ENCODE data around the gene CBLB.

Gene CBLB

DNA sequence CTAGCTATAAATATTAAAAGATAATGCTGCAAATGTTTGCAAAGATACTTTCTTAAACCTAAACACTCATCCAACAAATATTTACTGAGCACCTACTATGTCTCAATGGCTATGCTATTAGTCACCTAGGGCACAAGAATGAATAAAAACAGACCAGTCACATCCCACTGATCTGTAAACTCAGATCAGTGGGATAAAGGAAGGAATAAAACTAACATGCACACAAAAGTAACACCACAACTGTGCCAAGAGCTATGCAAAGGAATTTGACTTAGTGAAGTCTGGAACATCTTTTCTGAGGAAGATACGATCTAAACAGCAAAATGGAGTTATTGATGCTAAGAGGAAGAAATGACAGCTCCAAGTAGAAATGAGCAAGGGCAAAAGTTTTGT, 56.6 kb downstream of the CBLB start:
- 100% methylated on average over 1 of the region's 1 CpG for WGBS (ENCODE audit: insufficient coverage)
- Histone ChIP-seq H3K27ac (ENCODE audit: insufficient read depth in 1 of 2, low read depth in 1 of 2, low read length in 2 of 2, poor library complexity in 1 of 2, severe bottlenecking in 2 of 2) (no peak overlapping the region), H3K4me1 (ENCODE audit: control extremely low read depth in 1 of 4, control insufficient read depth in 4 of 4, insufficient read depth in 4 of 4, low read length in 3 of 4) (no peaks in the 10 kb centered on the region), H3K27me3 (replicated peaks in 2 of 5; ENCODE audit: control insufficient read depth in 4 of 5, insufficient read depth in 5 of 5, low read length in 4 of 5) (no peaks in the 10 kb centered on the region), H3K36me3 (ENCODE audit: control insufficient read depth in 4 of 4, insufficient read depth in 4 of 4, low read length in 3 of 4) (no peaks in the 10 kb centered on the region), H3K9me3 (ENCODE audit: control extremely low read depth in 1 of 5, control insufficient read depth in 4 of 5, insufficient read depth in 2 of 5, low read depth in 1 of 5, low read length in 4 of 5) (no peaks in the 10 kb centered on the region), H3K4me3 (ENCODE audit: control insufficient read depth in 1 of 7, extremely low read depth in 1 of 7, insufficient read depth in 4 of 7, low read depth in 2 of 7, low read length in 6 of 7) (no peak overlapping the region)
- ChIA-PET POLR2A (no interaction called here), CTCF (no interaction called here)
- no peak for DNase-seq

DNA sequence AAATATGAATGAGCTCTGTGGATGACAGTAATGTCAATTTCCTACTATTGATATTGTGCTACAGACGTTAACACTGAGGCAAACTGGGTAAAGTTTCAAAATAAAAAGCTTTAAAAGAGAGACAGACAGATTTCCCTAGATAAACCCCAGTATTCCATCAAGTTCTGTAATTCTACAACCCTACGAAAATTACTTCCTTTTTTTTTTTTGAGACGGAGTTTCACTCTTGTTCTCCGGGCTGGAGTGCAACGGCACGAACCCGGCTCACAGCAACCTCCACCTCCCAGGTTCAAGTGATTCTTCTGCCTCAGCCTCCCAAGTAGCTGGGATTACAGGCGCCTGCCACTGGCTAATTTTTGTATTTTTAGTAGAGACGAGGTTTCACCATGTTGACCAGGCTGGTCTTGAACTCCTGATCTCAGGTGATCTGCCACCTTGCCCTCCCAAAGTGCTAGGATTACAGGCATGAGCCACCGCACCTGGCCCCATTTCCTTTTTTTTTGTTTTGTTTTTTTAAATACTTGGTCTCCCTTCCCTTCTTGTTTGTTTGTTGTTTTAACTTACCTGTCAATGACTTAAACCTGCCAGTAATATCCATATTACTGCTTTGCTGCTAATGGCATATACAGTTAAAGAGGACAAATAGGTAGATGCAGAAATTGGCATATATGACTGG, 57.2 kb downstream of the CBLB start:
- WGBS (ENCODE audit: insufficient coverage) = 63% methylated on average over 4 of the region's 10 CpGs
- Histone ChIP-seq H3K27ac (ENCODE audit: insufficient read depth in 1 of 2, low read depth in 1 of 2, low read length in 2 of 2, poor library complexity in 1 of 2, severe bottlenecking in 2 of 2) (no peak overlapping the region), H3K9me3 (ENCODE audit: control extremely low read depth in 1 of 5, control insufficient read depth in 4 of 5, insufficient read depth in 2 of 5, low read depth in 1 of 5, low read length in 4 of 5) (no peaks in the 10 kb centered on the region), H3K27me3 (replicated peaks in 2 of 5; ENCODE audit: control insufficient read depth in 4 of 5, insufficient read depth in 5 of 5, low read length in 4 of 5) (no peaks in the 10 kb centered on the region), H3K36me3 (ENCODE audit: control insufficient read depth in 4 of 4, insufficient read depth in 4 of 4, low read length in 3 of 4) (no peaks in the 10 kb centered on the region), H3K4me1 (ENCODE audit: control extremely low read depth in 1 of 4, control insufficient read depth in 4 of 4, insufficient read depth in 4 of 4, low read length in 3 of 4) (peaks cover 0 to 4% (median 1%) of the 10 kb centered on the region in 4 experiments), H3K4me3 (ENCODE audit: control insufficient read depth in 1 of 7, extremely low read depth in 1 of 7, insufficient read depth in 4 of 7, low read depth in 2 of 7, low read length in 6 of 7) (peak overlapping the region in 2 of 7 experiments; percentile 50 to 52)
- ChIA-PET POLR2A (no interaction called here), CTCF (interaction anchor here (0.6 to 1.2 kb wide), 2 partner anchors 9 to 20 kb away, joined by 4 read pairs; no protein-coding TSS in a partner anchor)
- peak in 1 of 3 donors; percentile 29 for DNase-seq

DNA sequence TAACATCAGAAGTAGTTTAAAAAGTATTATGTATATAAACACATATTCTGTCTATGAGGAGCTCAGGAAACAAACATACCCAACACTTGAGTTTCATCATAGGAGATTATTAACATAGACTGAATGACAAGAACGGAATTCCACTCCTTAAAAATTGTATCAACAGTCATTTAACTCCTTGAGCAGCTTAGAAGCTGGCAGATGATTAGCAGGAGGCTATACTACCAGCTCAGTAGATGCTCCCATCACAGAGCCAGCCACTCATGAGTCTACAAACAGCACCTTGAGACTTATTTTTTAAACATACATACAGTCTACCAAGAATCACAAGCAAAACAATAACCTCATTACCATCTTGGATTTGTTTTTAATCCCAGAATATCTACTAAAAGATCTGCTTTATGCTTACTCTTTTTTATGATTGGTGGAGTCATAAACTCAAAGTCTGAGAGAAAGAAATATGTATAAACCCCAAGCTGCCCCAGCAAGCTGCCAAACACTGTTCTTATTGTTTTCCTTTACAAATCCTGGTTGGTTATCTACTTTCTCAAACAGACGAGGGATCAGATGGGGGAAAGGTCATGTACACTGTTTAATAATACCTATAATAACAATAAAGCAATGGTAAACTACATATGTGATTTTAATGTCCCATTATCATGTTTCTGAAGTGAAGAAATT, 59.5 kb downstream of the CBLB start:
- ChIA-PET CTCF (interaction anchor here (1.0 kb wide), 1 partner anchor 22 kb away, joined by 3 read pairs; no protein-coding TSS in a partner anchor), POLR2A (no interaction called here)
- no peaks in the 10 kb centered on the region for H3K27me3 ChIP-seq (replicated peaks in 2 of 5; ENCODE audit: control insufficient read depth in 4 of 5, insufficient read depth in 5 of 5, low read length in 4 of 5)
- 100% methylated on average over 1 of the region's 2 CpGs for WGBS (ENCODE audit: insufficient coverage)
- H3K4me3 ChIP-seq (ENCODE audit: control insufficient read depth in 1 of 7, extremely low read depth in 1 of 7, insufficient read depth in 4 of 7, low read depth in 2 of 7, low read length in 6 of 7) = no peak overlapping the region
- DNase-seq = no peak
- H3K4me1 ChIP-seq (ENCODE audit: control extremely low read depth in 1 of 4, control insufficient read depth in 4 of 4, insufficient read depth in 4 of 4, low read length in 3 of 4) = peaks cover 0 to 15% (median 7%) of the 10 kb centered on the region in 4 experiments
- no peaks in the 10 kb centered on the region for H3K36me3 ChIP-seq (ENCODE audit: control insufficient read depth in 4 of 4, insufficient read depth in 4 of 4, low read length in 3 of 4)
- H3K27ac ChIP-seq (ENCODE audit: insufficient read depth in 1 of 2, low read depth in 1 of 2, low read length in 2 of 2, poor library complexity in 1 of 2, severe bottlenecking in 2 of 2) = no peak overlapping the region
- no peaks in the 10 kb centered on the region for H3K9me3 ChIP-seq (ENCODE audit: control extremely low read depth in 1 of 5, control insufficient read depth in 4 of 5, insufficient read depth in 2 of 5, low read depth in 1 of 5, low read length in 4 of 5)

DNA sequence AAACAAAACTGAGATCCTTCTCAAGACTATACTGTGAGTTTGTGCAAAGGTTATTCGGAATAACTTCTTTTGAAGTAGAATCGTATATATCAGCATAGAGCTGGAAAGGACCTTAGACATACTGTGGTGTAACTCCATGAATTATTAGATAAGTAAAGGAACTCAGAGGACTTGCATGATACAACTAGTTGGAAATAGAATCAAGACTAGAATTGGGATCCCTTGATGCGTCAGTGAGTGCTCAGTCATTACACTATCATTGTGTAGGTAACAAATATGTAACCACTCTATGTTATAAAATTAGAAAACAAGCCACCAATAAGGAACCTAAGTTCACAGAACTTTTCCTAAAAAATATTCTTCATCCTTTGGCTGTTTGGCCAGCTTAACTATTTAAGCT, 61.1 kb downstream of the CBLB start:
- H3K36me3 ChIP-seq (ENCODE audit: control insufficient read depth in 4 of 4, insufficient read depth in 4 of 4, low read length in 3 of 4) = no peaks in the 10 kb centered on the region
- H3K9me3 ChIP-seq (ENCODE audit: control extremely low read depth in 1 of 5, control insufficient read depth in 4 of 5, insufficient read depth in 2 of 5, low read depth in 1 of 5, low read length in 4 of 5) = no peaks in the 10 kb centered on the region
- H3K27me3 ChIP-seq (replicated peaks in 2 of 5; ENCODE audit: control insufficient read depth in 4 of 5, insufficient read depth in 5 of 5, low read length in 4 of 5) = no peaks in the 10 kb centered on the region
- ChIA-PET POLR2A (no interaction called here), CTCF (no interaction called here)
- no peak for DNase-seq
- H3K27ac ChIP-seq (ENCODE audit: insufficient read depth in 1 of 2, low read depth in 1 of 2, low read length in 2 of 2, poor library complexity in 1 of 2, severe bottlenecking in 2 of 2) = no peak overlapping the region
- WGBS (ENCODE audit: insufficient coverage) = 80% methylated on average over 1 of the region's 3 CpGs
- no peak overlapping the region for H3K4me3 ChIP-seq (ENCODE audit: control insufficient read depth in 1 of 7, extremely low read depth in 1 of 7, insufficient read depth in 4 of 7, low read depth in 2 of 7, low read length in 6 of 7)
- H3K4me1 ChIP-seq (ENCODE audit: control extremely low read depth in 1 of 4, control insufficient read depth in 4 of 4, insufficient read depth in 4 of 4, low read length in 3 of 4) = peaks cover 0 to 15% (median 7%) of the 10 kb centered on the region in 4 experiments

DNA sequence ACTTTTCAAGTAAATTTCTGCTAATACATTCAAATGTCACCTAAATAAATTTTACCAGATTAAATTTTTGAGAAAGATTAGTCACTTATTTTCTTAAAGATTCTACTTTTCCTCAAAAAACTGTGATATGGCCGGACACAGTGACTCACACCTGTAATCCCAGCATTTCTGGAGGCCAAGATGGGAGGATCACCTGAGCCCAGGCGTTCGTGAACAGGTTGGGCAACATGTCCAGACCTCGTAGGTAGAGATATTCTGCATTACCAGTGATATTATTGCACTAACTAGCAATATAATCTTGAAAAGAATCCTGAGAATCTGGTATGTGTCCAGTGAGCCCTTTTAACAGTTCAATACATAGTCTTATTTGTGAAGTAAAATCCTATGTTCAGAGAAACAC, 61.7 kb downstream of the CBLB start:
- no peak overlapping the region for H3K27ac ChIP-seq (ENCODE audit: insufficient read depth in 1 of 2, low read depth in 1 of 2, low read length in 2 of 2, poor library complexity in 1 of 2, severe bottlenecking in 2 of 2)
- H3K4me1 ChIP-seq (ENCODE audit: control extremely low read depth in 1 of 4, control insufficient read depth in 4 of 4, insufficient read depth in 4 of 4, low read length in 3 of 4) = peaks cover 0 to 15% (median 7%) of the 10 kb centered on the region in 4 experiments
- H3K27me3 ChIP-seq (replicated peaks in 2 of 5; ENCODE audit: control insufficient read depth in 4 of 5, insufficient read depth in 5 of 5, low read length in 4 of 5) = no peaks in the 10 kb centered on the region
- POLR2A ChIA-PET = no interaction called here
- CTCF ChIA-PET = no interaction called here
- H3K36me3 ChIP-seq (ENCODE audit: control insufficient read depth in 4 of 4, insufficient read depth in 4 of 4, low read length in 3 of 4) = no peaks in the 10 kb centered on the region
- no peak overlapping the region for H3K4me3 ChIP-seq (ENCODE audit: control insufficient read depth in 1 of 7, extremely low read depth in 1 of 7, insufficient read depth in 4 of 7, low read depth in 2 of 7, low read length in 6 of 7)
- H3K9me3 ChIP-seq (ENCODE audit: control extremely low read depth in 1 of 5, control insufficient read depth in 4 of 5, insufficient read depth in 2 of 5, low read depth in 1 of 5, low read length in 4 of 5) = no peaks in the 10 kb centered on the region
- no peak for DNase-seq
- 100% methylated on average over 3 of the region's 4 CpGs for WGBS (ENCODE audit: insufficient coverage)

DNA sequence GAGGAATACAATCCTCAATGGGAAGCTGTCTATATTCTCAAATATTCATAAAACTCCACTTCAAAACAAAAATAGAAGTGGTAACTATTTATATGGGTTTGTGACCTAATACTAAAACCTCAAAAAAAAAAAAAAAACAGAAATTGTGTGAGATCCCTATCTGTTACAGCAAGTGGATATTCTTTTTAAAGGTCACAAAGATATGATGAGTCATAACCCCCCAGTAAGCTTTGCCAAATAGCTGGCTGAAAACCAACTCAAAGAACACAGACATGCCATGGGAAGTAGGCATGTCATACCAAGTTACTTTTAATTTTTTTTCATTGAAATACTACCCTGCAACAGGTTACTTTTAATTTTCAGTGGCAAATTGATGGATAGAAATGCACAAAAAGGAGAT, 62.5 kb downstream of the CBLB start:
- Histone ChIP-seq H3K9me3 (ENCODE audit: control extremely low read depth in 1 of 5, control insufficient read depth in 4 of 5, insufficient read depth in 2 of 5, low read depth in 1 of 5, low read length in 4 of 5) (no peaks in the 10 kb centered on the region), H3K4me1 (ENCODE audit: control extremely low read depth in 1 of 4, control insufficient read depth in 4 of 4, insufficient read depth in 4 of 4, low read length in 3 of 4) (peaks cover 0 to 15% (median 7%) of the 10 kb centered on the region in 4 experiments), H3K27me3 (replicated peaks in 2 of 5; ENCODE audit: control insufficient read depth in 4 of 5, insufficient read depth in 5 of 5, low read length in 4 of 5) (no peaks in the 10 kb centered on the region), H3K27ac (ENCODE audit: insufficient read depth in 1 of 2, low read depth in 1 of 2, low read length in 2 of 2, poor library complexity in 1 of 2, severe bottlenecking in 2 of 2) (peak overlapping the region; percentile 64 to 74), H3K36me3 (ENCODE audit: control insufficient read depth in 4 of 4, insufficient read depth in 4 of 4, low read length in 3 of 4) (no peaks in the 10 kb centered on the region), H3K4me3 (ENCODE audit: control insufficient read depth in 1 of 7, extremely low read depth in 1 of 7, insufficient read depth in 4 of 7, low read depth in 2 of 7, low read length in 6 of 7) (peak overlapping the region in 1 of 7 experiments; percentile 51)
- ChIA-PET CTCF (interaction anchor here (0.8 kb wide), 1 partner anchor 61 kb away, joined by 3 read pairs; no protein-coding TSS in a partner anchor), POLR2A (no interaction called here)
- peak; percentile 89 to 97 (median 95) for DNase-seq

DNA sequence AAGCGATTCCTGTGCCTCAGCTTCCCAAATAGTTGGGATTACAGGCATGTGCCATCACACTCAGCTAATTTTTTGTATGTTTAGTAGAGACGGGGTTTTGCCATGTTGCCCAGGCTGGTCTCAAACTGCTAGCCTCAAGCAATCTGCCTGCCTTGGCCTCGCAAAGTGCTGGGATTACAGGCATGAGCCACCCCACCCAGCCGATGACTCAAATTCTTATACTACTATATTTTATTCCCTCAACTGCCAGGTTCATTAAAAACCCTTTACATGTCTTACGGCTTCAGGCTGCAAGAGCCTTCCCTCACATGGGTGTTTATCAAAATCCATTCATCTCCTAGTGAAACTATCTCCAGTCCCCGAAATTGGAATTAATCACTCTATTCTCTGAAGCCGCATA, 63.4 kb downstream of the CBLB start:
- Histone ChIP-seq H3K27me3 (replicated peaks in 2 of 5; ENCODE audit: control insufficient read depth in 4 of 5, insufficient read depth in 5 of 5, low read length in 4 of 5) (no peaks in the 10 kb centered on the region), H3K27ac (ENCODE audit: insufficient read depth in 1 of 2, low read depth in 1 of 2, low read length in 2 of 2, poor library complexity in 1 of 2, severe bottlenecking in 2 of 2) (no peak overlapping the region), H3K9me3 (ENCODE audit: control extremely low read depth in 1 of 5, control insufficient read depth in 4 of 5, insufficient read depth in 2 of 5, low read depth in 1 of 5, low read length in 4 of 5) (no peaks in the 10 kb centered on the region), H3K4me3 (ENCODE audit: control insufficient read depth in 1 of 7, extremely low read depth in 1 of 7, insufficient read depth in 4 of 7, low read depth in 2 of 7, low read length in 6 of 7) (no peak overlapping the region), H3K4me1 (ENCODE audit: control extremely low read depth in 1 of 4, control insufficient read depth in 4 of 4, insufficient read depth in 4 of 4, low read length in 3 of 4) (peaks cover 0 to 15% (median 7%) of the 10 kb centered on the region in 4 experiments), H3K36me3 (ENCODE audit: control insufficient read depth in 4 of 4, insufficient read depth in 4 of 4, low read length in 3 of 4) (no peaks in the 10 kb centered on the region)
- 97% methylated on average over 5 of the region's 7 CpGs for WGBS (ENCODE audit: insufficient coverage)
- CTCF ChIA-PET = no interaction called here
- DNase-seq = no peak
- POLR2A ChIA-PET = no interaction called here
